ENCODE results near the gene BCAR3.

Gene BCAR3

DNA sequence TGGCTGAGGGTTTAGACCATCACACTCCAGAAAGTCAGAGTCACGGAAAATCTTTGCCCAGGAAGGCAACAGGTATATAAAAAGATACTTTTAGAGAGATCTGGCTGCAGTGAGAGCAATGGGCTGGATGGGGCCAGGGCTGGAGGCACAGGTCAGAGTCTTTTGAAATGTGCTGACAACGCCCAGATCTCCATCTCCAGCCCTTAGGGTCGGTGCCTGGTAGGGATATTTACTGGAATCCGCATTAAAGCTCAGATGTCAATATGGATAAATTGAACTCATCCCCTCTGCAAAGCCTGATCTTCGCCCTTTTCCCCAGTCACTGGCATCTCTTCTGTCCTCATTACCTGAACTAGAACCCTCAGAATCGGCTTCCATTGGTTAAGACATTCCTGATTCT lies 82.2 kb downstream of the BCAR3 start:
- DNase-seq (ENCODE audit: extremely low read depth, low read depth) = no peak
- TF ChIP-seq, protein P1, sequence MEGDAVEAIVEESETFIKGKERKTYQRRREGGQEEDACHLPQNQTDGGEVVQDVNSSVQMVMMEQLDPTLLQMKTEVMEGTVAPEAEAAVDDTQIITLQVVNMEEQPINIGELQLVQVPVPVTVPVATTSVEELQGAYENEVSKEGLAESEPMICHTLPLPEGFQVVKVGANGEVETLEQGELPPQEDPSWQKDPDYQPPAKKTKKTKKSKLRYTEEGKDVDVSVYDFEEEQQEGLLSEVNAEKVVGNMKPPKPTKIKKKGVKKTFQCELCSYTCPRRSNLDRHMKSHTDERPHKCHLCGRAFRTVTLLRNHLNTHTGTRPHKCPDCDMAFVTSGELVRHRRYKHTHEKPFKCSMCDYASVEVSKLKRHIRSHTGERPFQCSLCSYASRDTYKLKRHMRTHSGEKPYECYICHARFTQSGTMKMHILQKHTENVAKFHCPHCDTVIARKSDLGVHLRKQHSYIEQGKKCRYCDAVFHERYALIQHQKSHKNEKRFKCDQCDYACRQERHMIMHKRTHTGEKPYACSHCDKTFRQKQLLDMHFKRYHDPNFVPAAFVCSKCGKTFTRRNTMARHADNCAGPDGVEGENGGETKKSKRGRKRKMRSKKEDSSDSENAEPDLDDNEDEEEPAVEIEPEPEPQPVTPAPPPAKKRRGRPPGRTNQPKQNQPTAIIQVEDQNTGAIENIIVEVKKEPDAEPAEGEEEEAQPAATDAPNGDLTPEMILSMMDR (IDR thresholded peaks at IDR 0.05; ENCODE audit: low read depth, low read length) = no peak

DNA sequence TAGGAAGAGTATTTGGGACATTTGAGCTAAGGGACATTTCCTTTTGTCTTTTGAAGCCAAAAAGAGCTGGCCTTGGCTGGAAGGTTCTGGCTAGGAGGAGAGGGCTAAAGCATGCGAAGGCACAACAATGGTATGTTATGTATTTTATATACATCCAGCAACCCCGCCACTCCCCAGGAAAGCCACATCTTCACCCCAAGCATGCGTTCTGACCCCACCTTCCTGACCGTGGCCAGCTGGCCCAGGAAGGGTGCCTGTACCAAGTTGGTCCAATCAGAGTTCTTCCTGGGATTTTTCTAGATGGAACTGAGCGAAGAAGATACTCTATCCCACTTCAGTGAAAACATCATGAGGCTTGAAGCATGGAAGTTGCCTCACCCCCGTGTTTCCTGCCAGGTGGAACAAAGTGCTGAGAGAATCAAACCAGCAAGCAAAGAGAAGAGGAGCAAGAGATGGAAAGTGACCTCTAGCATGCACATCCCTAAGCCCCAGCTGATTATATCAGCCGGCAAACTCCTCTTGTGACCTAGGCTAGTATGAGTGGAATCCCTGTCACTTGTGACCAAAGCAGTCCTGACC lies 82.7 kb downstream of the BCAR3 start:
- no peak for DNase-seq (ENCODE audit: extremely low read depth, low read depth)
- TF ChIP-seq, protein P1 (IDR thresholded peaks at IDR 0.05; ENCODE audit: low read depth, low read length) = no peak

DNA sequence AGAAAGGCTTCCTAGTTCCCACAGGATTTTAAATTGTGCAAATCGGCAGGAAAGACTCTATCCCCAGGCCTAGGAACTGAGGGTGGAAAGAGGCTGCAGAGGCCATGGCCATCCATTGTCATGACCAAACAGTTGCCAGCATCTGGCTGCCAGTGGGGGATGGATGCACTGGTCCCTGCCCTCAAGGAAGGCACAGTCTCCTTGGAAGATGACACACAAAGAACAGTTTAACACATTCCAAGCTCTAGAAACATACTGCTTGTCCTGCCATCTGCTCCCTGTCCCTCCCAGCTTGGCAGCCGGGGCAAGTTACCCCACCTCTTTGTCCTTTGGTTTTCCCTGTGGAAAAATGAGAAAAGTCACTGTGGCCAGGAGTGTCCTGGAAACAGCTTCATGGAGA lies 83.2 kb downstream of the BCAR3 start:
- DNase-seq (ENCODE audit: extremely low read depth, low read depth) = no peak
- TF ChIP-seq, protein P1 (IDR thresholded peaks at IDR 0.05; ENCODE audit: low read depth, low read length) = no peak

DNA sequence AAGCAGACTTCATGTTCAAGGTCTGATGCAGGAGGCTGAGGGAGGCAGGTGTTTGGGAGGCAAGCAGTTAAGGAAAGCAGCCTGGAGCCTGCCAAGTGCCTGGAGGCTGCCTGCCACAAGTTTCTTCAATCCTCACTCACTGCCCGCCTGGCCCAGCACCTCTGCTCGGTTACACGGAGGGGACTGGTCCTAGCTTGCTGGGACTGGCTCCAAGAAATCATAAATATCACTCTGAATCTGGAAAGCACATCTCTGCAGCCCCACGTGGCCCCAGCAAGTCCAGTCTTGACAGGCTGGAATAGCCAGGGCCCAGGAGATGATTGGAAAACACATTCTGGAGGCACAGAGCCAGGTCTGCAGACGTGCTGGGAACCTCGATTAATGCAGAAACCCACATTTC lies 83.9 kb downstream of the BCAR3 start:
- no peak for DNase-seq (ENCODE audit: extremely low read depth, low read depth)

DNA sequence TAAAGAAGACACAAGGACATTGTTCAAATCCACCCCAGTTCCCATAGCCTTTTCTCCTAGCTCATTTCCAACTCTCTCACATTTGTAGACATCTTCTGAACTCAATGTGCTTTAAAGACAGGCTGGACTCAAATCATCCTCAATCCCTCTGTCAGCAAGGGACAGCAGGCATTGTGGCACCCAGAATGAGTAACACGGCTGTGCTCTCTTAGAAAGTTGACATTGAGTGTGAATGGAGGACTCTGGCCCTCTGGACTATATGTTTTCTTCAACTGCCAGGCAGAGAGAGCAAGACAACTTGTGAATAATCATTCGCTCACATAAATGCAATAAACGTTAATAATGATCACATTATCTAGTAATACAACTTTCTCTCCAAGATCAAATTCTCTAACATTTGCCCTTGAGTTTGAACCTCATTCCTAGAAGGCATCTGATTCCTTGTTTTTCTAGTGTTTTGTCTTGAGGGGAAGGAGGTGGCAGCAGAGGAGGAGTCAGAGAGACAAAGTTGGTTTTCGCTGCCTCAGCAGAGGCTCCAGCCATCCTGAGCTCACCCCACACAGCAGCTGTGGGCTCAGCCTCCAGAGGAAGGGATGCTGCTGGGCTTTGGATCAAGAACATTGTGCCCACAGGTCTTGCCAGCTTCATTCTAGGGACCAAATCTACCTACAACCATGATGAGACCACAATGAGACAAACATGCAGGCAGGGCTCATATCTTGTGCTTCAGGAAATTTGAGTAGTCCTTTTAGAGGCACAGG lies 85.1 kb downstream of the BCAR3 start:
- no peak for DNase-seq (ENCODE audit: extremely low read depth, low read depth)
- TF ChIP-seq, protein P1 (IDR thresholded peaks at IDR 0.05; ENCODE audit: low read depth, low read length) = no peak

More for the DNA sequence above, 83.9 kb downstream of the BCAR3 start:
- TF ChIP-seq, protein P1 (IDR thresholded peaks at IDR 0.05; ENCODE audit: low read depth, low read length) = no peak

DNA sequence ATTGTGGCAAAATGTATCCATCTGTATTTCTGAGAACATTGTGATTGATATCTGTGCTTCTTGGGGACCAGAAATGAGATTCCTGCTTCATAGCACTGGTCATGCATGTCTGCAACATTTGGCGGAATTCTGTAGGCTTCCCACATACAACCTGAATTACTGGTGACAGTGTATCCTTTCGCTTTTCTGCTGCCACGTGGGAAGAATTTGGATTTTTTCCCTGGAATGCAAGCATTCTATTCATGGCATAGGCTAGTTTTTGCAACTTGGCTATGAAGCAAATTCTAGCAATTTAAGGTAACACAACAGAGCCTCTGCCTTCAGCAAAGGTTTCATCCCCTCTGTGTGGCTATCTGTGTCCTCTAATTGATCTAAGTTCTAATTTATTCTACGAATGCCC lies 85.9 kb downstream of the BCAR3 start:
- TF ChIP-seq, protein P1 (IDR thresholded peaks at IDR 0.05; ENCODE audit: low read depth, low read length) = no peak

DNA sequence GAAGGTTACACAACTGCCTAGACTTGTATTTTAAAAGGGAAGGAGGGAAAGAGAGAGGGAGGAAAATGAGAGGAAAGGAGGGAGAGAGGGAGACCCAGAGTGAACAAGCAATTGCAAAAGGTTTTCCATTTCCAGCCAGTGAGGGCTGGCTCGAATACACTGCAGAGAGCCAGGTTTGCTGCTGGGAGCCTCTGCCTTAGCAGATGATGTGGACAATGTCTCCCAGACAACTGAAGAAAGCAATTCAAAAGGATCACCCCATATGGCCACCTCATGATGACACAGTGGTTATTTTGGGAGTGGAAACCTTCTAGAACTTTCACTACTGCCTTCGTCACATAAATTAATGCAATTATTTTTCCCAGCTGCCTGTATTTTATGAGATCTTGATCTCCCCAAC lies 86.4 kb downstream of the BCAR3 start:
- TF ChIP-seq, protein P1 (IDR thresholded peaks at IDR 0.05; ENCODE audit: low read depth, low read length) = no peak
- no peak for DNase-seq (ENCODE audit: extremely low read depth, low read depth)

More for the DNA sequence above, 85.9 kb downstream of the BCAR3 start:
- no peak for DNase-seq (ENCODE audit: extremely low read depth, low read depth)

Measured in AG09319 (cell line).